Astrocyte (in vitro differentiated cells and primary cell): ENCODE measurements around the gene INHBB. TPM values are rescaled to one million over a fixed set of nuclear protein-coding genes. Genes with fewer than 3 reads are reported as not detected.

Source experiments
- DNase-seq: peaks from one replicate; pipeline ENCODE4 v3.0.0-alpha.2; 2010; ENCODE audit warnings: low read depth
- FAIRE-seq: peaks from 2 replicates; lab custom pipeline; 2011; peaks lifted over from hg19 to GRCh38; lab: Jason Lieb, UNC
- H2AFZ ChIP-seq: 2 replicates; pipeline ENCODE4 v1.6.0; 2012; ENCODE audit warnings: low read depth, low read length, inconsistent platforms
- H3K27ac ChIP-seq: 2 replicates; pipeline ENCODE4 v1.5.1; 2011; ENCODE audit warnings: low read depth, low read length, inconsistent platforms
- H3K27me3 ChIP-seq: 2 replicates; pipeline ENCODE4 v1.6.0; 2011; ENCODE audit warnings: low read length, inconsistent platforms; ENCODE audit not compliant: insufficient read depth
- H3K36me3 ChIP-seq: 2 replicates; pipeline ENCODE4 v1.5.1; 2011; ENCODE audit warnings: low read length, inconsistent platforms; ENCODE audit not compliant: insufficient read depth
- H3K4me1 ChIP-seq: 2 replicates; pipeline ENCODE4 v1.5.1; 2011; ENCODE audit warnings: low read length, inconsistent platforms; ENCODE audit not compliant: insufficient read depth
- H3K4me2 ChIP-seq: 2 replicates; pipeline ENCODE4 v1.6.0; 2012; ENCODE audit warnings: low read length, inconsistent platforms
- H3K4me3 ChIP-seq: 2 replicates; pipeline ENCODE4 v1.5.1; 2011; ENCODE audit warnings: low read depth, mild to moderate bottlenecking, low read length, inconsistent platforms; ENCODE audit not compliant: insufficient read depth
- H3K79me2 ChIP-seq: 2 replicates; pipeline ENCODE4 v1.6.0; 2012; ENCODE audit warnings: mild to moderate bottlenecking, low read length, inconsistent platforms; ENCODE audit not compliant: insufficient read depth
- H3K9ac ChIP-seq: 2 replicates; pipeline ENCODE4 v1.6.0; 2012; ENCODE audit warnings: mild to moderate bottlenecking, low read length, inconsistent platforms
- H3K9me3 ChIP-seq: 2 replicates; pipeline ENCODE4 v1.5.1; 2012; ENCODE audit warnings: low read depth, mild to moderate bottlenecking, low read length, inconsistent platforms; ENCODE audit not compliant: insufficient read depth
- H4K20me1 ChIP-seq: 2 replicates; pipeline ENCODE4 v1.6.0; 2012; ENCODE audit warnings: low read length, inconsistent platforms; ENCODE audit not compliant: insufficient read depth
- H3K27ac Mint-ChIP-seq: one replicate; pipeline ENCODE4 v1.8.0; 2021; ENCODE audit warnings: mild to moderate bottlenecking, mixed read lengths; ENCODE audit not compliant: unreplicated experiment
- H3K27me3 Mint-ChIP-seq: one replicate; pipeline ENCODE4 v1.8.0; 2021; ENCODE audit warnings: low read depth, mixed read lengths; ENCODE audit not compliant: unreplicated experiment
- H3K36me3 Mint-ChIP-seq: one replicate; pipeline ENCODE4 v1.8.0; 2021; ENCODE audit warnings: low read depth, mixed read lengths; ENCODE audit not compliant: unreplicated experiment
- H3K4me1 Mint-ChIP-seq: one replicate; pipeline ENCODE4 v1.8.0; 2021; ENCODE audit warnings: low read depth, mixed read lengths; ENCODE audit not compliant: unreplicated experiment
- H3K4me3 Mint-ChIP-seq: one replicate; pipeline ENCODE4 v1.8.0; 2021; ENCODE audit warnings: mild to moderate bottlenecking, moderate library complexity, mixed read lengths; ENCODE audit not compliant: unreplicated experiment
- H3K9me3 Mint-ChIP-seq: one replicate; pipeline ENCODE4 v1.8.0; 2021; ENCODE audit warnings: mild to moderate bottlenecking, mixed read lengths; ENCODE audit not compliant: unreplicated experiment
- EZH2 ChIP-seq: IDR thresholded peaks from 2 replicates; pipeline ENCODE4 v1.6.1; 2012; ENCODE audit warnings: mild to moderate bottlenecking, low read length, inconsistent platforms; ENCODE audit not compliant: insufficient read depth
- total RNA-seq: library from RNA; stranded (reverse); gene quantifications from 2 replicates; pipeline ENCODE4 v1.2.1, GENCODE V29; 2021
- TF ChIP-seq, protein P1 (sequence below): IDR thresholded peaks from 2 replicates; pipeline ENCODE4 v1.5.1; 2011; ENCODE audit warnings: low read depth, mild to moderate bottlenecking, inconsistent platforms, low read length, moderate library complexity; ENCODE audit not compliant: insufficient read depth

The INHBB gene
- total RNA-seq, 1 donor from 2014 or later: 7.1 TPM

DNA sequence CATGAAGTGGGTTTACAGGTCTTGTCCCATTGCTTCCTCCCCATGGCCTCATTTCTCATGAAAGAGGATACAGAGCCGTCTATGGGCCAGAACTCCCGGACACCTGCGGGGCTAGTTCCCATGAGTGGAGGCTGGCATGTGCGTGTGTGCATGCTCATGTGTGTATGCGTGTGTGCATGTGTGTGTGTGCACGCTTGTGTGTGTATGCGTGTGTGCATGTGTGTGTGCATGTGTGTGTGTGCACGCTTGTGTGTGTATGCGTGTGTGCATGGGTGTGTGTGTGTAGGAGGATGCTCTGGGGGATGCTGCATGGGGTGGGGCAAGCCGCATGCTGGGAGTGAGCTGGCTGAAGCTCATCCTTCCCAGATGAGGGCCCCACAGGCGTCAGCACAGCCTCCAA lies 20.8 kb downstream of the INHBB start:
- Mint-ChIP-seq H3K4me3 (no peak overlapping the region), H3K27me3 (peaks cover 48% of the 10 kb centered on the region), H3K36me3 (peaks cover 3% of the 10 kb centered on the region), H3K27ac (no peak overlapping the region), H3K9me3 (peaks cover 3% of the 10 kb centered on the region), H3K4me1 (peaks cover 13% of the 10 kb centered on the region)
- no peaks in the 10 kb centered on the region for H3K9me3 ChIP-seq
- no peak overlapping the region for H3K4me2 ChIP-seq
- no peak overlapping the region for H3K4me3 ChIP-seq
- H3K9ac ChIP-seq: no peak overlapping the region
- TF ChIP-seq, protein P1, sequence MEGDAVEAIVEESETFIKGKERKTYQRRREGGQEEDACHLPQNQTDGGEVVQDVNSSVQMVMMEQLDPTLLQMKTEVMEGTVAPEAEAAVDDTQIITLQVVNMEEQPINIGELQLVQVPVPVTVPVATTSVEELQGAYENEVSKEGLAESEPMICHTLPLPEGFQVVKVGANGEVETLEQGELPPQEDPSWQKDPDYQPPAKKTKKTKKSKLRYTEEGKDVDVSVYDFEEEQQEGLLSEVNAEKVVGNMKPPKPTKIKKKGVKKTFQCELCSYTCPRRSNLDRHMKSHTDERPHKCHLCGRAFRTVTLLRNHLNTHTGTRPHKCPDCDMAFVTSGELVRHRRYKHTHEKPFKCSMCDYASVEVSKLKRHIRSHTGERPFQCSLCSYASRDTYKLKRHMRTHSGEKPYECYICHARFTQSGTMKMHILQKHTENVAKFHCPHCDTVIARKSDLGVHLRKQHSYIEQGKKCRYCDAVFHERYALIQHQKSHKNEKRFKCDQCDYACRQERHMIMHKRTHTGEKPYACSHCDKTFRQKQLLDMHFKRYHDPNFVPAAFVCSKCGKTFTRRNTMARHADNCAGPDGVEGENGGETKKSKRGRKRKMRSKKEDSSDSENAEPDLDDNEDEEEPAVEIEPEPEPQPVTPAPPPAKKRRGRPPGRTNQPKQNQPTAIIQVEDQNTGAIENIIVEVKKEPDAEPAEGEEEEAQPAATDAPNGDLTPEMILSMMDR: no peak
- TF ChIP-seq EZH2: no peak
- no peak for DNase-seq
- H3K79me2 ChIP-seq: no peaks in the 10 kb centered on the region
- FAIRE-seq: no peak
- H3K27me3 ChIP-seq: no peaks in the 10 kb centered on the region
- no peak overlapping the region for H2AFZ ChIP-seq
- no peak overlapping the region for H3K27ac ChIP-seq
- no peaks in the 10 kb centered on the region for H4K20me1 ChIP-seq
- no peaks in the 10 kb centered on the region for H3K36me3 ChIP-seq
- peaks cover 15% of the 10 kb centered on the region for H3K4me1 ChIP-seq

DNA sequence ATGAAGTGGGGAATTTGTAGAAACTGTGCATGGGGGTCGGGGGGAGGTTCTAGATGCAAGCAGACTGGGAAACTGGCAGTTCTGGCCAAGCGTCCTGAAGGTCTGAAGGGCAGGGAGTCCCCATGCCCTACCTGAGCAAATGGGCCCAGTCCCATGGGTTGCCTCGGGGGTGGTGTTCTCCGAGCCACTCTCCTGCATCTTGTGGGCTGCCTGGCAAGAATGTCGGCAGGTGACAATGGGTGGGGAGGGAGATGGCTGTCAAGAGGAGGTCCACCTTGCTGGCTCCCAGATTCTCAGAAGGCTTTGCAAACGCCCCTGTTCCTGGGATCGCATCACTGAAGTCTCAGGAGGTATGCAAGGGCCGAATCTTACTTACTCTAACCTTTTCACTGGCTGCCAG lies 21.3 kb downstream of the INHBB start:
- H3K36me3 ChIP-seq: no peaks in the 10 kb centered on the region
- Mint-ChIP-seq H3K27me3 (peaks cover 48% of the 10 kb centered on the region), H3K4me1 (peaks cover 13% of the 10 kb centered on the region), H3K36me3 (peaks cover 3% of the 10 kb centered on the region), H3K9me3 (peaks cover 3% of the 10 kb centered on the region), H3K27ac (no peak overlapping the region), H3K4me3 (peak overlapping the region; percentile 27)
- H3K4me2 ChIP-seq: peak overlapping the region; percentile 68
- H3K9ac ChIP-seq: no peak overlapping the region
- H3K79me2 ChIP-seq: no peaks in the 10 kb centered on the region
- H3K27me3 ChIP-seq: no peaks in the 10 kb centered on the region
- no peak overlapping the region for H3K4me3 ChIP-seq
- no peak for FAIRE-seq
- no peak for TF ChIP-seq EZH2
- TF ChIP-seq, protein P1: no peak
- DNase-seq: no peak
- H4K20me1 ChIP-seq: no peaks in the 10 kb centered on the region
- H3K9me3 ChIP-seq: no peaks in the 10 kb centered on the region
- peaks cover 15% of the 10 kb centered on the region for H3K4me1 ChIP-seq
- no peak overlapping the region for H2AFZ ChIP-seq
- H3K27ac ChIP-seq: no peak overlapping the region

DNA sequence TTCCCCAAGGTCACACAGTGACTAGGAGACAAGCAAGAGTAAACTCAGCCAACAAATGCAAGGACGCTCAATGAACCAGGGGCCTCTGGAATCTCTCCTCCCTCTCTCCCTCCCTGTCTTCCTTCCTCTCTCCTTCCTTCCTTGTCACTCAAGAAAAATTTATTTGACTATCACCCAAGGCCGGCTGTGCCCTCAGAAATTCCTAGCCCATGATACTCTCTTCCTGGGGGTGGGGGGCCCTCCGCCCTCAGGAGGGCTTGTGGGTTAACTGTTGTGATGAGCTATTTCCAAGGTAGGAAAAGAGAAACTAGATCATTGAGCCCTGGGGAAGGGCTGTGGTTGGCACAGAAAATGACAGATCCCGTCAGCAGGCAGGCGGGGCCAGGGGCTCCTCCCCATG lies 21.7 kb downstream of the INHBB start:
- Histone ChIP-seq H3K36me3 (no peaks in the 10 kb centered on the region), H4K20me1 (no peaks in the 10 kb centered on the region), H2AFZ (no peak overlapping the region), H3K27me3 (no peaks in the 10 kb centered on the region), H3K4me2 (peak overlapping the region; percentile 68), H3K9me3 (no peaks in the 10 kb centered on the region), H3K79me2 (no peaks in the 10 kb centered on the region), H3K9ac (no peak overlapping the region), H3K27ac (no peak overlapping the region), H3K4me3 (no peak overlapping the region), H3K4me1 (peaks cover 15% of the 10 kb centered on the region)
- Mint-ChIP-seq H3K27me3 (peaks cover 46% of the 10 kb centered on the region), H3K27ac (peak overlapping the region; percentile 85), H3K36me3 (peaks cover 3% of the 10 kb centered on the region), H3K9me3 (peaks cover 3% of the 10 kb centered on the region), H3K4me1 (peaks cover 13% of the 10 kb centered on the region), H3K4me3 (no peak overlapping the region)
- no peak for DNase-seq
- no peak for FAIRE-seq
- TF ChIP-seq, protein P1: no peak
- TF ChIP-seq EZH2: no peak
